Activated T-helper 9 cell treated with anti-CD3 and anti-CD28 coated beads, Interleukin-2, amount 50 U/mL, for 16 hours (primary cell): ENCODE measurements around the gene PLEKHG4B.

Experiments
- DNase-seq: peaks from one replicate; pipeline ENCODE4 v3.0.0-alpha.2; 2020; ENCODE audit warnings: low read depth

PLEKHG4B gene

DNA sequence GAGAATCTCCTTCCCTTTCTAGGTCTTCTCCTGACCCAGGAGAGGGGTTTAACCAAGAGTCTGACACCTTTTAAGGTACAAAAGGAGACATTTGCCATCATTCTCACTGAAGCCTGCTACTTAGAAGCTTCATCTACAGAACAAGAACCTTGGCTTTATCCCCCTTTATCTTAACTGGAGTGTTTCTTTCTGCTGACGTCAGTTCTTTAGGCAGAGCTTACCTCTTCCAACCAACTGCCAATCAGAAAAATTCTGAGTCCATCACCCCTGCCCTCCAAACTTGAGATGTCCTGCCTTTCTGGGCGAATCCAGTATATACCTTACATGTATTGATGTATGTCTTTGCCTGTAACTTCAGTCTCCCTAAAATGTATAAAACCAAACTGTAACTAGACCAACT lies 37.2 kb downstream of the PLEKHG4B start:
- no peak for DNase-seq

DNA sequence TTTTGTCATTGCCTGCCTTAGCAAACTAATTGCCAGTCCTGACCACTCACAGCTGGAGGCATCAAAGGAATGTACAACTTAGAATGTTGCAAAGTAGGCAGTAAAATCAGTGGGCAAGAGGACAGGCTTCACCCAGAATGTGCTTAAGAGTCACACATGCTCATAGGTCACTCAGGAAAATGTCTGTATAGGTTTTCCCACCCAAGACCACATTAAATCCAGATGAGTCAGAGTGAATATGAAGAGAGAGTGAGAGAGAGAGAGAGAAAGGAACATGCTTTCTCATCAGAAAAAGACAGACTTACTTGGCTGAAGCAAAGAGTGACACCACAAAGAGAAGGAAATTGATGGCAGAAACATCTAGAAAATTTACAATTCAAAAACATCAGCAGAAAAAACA lies 37.9 kb downstream of the PLEKHG4B start:
- DNase-seq = no peak

DNA sequence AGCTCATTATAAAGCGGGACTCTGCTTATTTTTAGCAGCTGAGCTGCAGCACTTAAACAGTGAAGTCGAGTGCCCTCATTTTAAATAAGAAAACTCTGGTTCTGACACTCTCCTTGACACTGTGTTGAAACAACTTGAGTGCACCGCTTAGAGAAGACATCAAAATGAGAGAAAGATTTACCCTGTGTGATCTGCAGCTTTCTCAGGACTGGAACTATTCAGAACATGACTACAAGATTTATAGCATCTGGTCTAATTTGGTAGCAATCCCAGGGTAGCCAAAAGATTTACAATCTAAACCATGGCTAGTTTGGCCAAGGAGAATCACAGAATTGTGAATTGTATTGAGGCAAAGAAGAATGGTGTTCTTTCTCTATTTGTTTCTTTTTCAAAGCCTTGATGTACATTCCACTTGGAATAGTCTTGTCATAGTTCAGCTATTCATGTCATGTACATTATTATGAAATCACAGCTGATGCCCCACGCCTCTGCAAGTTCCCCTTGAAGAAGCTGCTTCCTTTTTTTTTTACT lies 38.7 kb downstream of the PLEKHG4B start:
- no peak for DNase-seq

DNA sequence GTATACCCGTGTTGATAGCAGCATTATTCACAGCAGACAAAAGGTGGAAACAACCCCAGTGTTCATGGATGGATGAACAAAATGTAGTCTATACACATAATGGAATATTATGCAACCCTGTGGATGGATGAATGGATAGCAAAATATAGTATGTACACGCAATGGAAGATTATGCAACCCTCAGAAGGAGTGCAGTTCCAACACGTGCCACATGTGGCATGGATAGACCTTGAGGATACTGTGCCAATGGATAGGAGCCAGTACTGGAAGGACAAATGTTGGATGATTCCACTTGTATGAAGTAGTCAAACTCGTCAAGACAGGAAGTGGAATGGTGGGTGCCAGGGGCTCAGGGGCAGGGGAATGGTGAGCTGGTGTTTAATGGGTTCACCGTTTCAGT lies 44.9 kb downstream of the PLEKHG4B start:
- no peak for DNase-seq

DNA sequence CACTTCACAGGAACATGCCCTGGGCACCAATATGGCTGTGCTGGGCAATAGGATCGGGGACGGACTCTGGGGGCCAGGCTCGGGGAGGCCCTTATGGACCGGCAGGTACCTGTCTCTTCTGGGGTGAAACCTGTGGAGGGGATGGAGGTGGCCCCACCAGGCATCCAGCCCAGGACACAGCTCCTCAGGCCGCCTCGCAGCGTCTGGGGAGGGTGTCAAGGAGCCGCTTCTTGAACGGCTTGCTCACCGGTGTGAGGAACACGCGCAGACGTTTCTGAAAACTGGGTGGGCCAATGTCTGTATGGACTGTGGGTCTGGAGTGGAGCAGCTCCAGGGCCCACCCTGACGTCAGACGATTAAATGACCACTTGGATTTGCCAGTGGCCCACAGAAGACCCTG lies 45.8 kb downstream of the PLEKHG4B start:
- no peak for DNase-seq

DNA sequence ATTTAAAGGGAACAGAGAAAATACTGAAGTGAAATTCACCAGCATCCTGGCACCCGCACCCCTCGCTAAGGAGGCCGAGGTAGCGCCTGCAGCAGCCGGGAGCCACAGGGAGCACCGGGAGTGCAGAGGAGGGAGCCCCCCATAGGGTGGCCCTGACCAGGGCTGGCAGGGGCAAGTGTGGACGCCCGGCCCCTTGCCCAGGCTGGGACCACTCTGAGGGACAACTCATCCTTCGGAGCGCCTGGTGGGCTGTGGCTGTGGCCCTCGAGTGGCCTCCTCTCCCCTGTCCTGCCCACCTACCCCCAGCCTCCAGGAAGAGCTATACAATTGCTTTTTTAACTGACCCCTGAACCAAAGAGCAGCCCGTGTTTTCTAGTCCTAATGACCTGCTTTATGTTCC lies 47.0 kb downstream of the PLEKHG4B start:
- DNase-seq = no peak

DNA sequence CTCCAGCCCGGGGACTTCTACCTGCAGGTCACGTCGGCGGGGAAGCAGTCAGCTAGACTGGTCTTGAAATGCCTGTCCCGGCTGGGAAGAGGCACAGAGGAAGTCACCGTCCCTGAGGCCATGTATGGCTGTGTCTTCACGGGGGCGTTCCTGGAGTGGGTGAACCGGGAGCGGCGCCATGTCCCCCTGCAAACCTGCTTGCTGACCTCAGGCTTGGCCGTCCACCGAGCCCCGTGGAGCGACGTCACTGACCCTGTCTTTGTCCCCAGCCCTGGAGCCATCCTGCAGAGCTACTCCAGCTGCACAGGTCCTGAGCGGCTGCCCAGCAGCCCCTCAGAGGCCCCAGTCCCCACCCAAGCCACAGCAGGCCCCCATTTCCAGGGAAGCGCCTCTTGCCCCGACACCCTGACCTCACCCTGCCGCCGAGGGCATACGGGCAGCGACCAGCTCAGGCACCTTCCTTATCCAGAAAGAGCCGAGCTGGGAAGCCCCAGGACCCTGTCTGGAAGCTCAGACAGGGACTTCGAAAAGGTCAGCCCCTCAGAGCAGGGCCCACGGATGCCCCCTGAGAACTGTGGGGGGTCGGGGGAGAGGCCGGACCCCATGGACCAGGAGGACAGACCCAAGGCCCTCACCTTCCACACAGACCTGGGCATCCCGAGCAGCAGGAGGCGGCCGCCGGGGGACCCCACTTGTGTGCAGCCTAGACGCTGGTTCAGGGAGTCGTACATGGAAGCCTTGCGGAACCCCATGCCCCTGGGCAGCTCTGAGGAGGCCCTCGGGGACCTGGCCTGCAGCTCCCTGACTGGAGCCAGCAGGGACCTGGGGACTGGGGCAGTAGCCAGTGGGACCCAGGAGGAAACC lies 47.8 kb downstream of the PLEKHG4B start:
- DNase-seq = no peak

DNA sequence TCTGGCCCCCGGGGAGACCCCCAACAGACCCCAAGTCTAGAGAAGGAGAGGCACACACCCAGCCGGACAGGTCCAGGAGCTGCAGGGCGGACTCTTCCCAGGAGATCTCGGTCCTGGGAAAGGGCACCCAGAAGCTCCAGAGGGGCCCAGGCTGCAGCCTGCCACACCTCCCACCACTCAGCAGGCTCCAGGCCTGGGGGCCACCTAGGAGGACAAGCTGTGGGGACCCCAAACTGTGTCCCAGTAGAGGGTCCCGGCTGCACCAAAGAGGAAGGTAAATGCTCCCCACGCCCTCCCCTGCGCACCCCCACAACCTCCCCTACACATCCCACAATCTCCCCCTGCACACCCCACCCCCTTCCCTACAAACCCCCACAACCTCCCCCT lies 48.5 kb downstream of the PLEKHG4B start:
- no peak for DNase-seq

DNA sequence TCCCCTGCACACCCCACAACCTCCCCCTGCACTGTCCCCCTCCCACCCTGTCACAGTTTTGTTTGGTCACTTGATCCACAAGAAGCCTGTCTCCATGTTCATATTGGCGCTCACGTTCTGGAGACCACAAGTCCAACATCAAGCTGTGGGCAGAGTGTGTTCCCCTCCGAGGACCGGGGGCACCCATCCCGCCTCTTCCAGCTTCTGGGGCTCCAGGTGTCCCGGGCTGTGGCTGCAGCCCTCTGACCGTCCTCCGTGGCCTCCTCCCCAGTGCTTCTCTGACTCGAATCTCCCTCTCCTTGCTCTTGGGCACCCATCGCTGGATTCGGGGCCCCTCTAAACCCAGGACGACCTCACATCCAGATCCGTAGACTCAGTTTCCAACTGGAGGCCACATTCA lies 49.2 kb downstream of the PLEKHG4B start:
- no peak for DNase-seq

DNA sequence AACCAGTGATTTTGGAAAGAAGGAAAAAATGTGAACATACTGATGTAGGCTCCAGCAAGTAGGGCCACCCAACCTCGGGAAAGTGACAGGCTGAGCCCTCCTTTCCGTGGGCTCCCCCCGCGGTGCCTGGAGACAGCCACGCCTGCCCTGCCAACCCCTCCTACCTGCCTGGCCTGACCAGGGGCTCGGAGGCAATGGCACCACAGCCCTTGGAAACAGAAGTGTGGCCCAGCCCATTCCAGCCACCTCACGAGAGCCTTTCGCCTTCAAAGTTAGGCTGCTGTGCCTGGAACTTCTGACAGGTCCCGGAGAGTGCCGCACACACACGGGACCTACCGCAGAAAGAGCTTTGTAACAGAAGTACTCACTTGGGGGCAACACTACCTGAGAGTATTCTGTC lies 49.8 kb downstream of the PLEKHG4B start:
- no peak for DNase-seq

DNA sequence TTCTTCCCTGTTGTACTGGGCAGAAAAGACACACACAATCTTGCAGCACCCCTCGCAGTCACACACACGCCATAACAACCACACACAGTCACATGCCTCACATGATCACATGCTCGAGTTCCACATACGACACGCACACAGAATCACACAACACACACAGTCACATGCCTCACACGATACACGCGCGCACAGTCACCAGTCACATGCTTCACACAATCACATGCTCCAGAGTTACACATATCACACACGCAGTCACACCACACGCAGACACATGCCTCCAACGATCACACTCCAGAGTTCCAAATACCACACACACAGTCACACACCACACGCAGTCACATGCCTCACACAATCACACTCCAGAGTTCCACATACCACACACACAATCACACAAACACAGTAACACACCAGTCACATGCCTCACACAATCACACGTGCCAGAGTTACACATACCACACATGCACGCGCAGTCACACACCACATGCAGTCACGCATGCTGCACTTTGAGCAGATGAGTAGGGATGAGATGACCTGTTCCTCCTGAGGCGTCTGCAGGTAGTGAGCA lies 50.4 kb downstream of the PLEKHG4B start:
- no peak for DNase-seq

DNA sequence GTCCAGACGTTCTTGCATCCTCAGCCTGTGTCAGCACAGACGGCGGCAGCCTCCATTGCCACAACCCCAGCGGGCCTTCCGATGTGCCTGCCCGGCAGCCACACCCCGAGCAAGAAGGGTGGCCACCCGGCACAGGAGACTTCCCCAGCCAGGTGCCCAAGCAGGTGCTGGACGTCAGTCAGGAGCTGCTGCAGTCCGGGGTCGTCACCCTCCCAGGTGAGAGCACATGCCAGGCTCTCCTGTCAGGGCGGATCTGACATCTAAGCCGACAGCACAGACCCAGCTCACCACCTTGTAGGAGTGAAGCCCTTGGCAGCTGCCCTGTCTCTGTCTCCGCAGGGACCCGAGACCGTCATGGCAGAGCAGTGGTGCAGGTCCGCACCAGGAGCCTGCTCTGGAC lies 51.1 kb downstream of the PLEKHG4B start:
- no peak for DNase-seq

DNA sequence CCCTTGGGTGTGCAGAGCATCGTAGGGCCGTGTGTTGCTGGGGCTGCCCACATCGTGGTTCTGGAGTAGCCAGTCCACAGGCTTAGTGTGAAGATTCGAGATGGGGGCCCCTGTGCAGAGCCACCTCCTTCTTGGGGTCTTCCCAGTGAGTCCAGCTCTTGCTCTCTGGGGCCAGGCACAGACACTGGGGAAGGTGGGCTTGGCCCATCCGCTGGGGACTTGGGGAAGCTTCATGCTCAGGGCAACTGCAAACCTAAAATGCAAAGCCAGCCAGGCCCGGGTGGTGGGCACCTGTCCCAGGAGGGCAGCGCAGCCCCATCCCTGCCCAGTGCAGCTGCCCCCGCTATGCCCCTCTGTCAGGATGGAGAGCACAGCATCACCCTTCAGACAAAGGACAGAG lies 53.0 kb downstream of the PLEKHG4B start:
- no peak for DNase-seq

DNA sequence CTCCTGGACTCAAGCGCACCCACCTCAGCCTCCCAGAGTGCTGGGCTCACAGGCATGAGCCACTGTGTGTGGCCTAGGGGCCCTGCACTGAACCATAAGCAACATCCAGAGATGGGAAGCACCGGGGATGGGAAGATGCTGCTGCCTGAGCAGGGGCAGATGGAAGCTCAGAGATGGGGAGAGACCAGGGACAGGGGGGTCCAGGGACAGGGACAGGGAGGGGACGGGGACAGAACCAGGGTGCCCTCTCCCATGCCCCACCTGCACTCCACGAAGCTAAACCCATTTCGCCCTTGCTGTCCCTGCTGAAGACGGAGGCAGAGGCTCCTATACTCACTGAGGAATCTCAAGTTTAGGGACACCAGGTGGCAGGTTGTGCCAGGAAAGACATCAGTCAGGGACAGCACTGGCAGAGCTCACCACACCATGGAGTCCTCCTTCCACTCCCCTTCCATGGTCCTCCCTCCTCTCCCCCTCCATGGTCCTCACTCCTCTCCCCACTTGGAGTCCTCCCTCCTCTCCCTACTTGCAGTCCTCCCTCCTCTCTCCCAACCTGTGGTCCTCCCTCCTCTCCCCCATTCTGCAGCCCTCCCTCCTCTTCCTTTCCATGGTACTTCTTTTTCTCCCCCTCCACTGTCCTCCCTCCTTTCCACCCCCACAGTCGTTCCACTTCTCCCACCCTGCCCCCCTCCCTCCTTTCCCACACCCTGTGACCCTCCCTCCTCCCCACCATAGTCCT lies 53.8 kb downstream of the PLEKHG4B start:
- DNase-seq = no peak

DNA sequence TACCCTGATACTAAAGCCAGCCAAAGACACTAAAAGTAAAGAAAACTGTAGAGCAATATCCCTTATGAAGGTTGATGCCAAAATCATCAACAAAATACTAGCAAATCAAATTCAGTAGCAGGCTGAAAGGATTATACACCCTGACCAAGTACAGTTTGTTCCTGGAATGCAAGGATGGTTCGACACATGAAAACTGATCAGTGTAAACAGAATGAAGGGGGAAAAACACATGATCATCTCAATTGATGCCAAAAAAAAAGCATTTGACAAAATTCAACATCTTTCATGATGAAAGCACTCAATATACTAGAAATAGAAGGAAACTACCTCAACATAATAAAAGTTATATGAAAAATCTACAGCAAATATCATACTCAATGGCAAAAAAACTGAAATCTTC lies 55.8 kb downstream of the PLEKHG4B start:
- no peak for DNase-seq

DNA sequence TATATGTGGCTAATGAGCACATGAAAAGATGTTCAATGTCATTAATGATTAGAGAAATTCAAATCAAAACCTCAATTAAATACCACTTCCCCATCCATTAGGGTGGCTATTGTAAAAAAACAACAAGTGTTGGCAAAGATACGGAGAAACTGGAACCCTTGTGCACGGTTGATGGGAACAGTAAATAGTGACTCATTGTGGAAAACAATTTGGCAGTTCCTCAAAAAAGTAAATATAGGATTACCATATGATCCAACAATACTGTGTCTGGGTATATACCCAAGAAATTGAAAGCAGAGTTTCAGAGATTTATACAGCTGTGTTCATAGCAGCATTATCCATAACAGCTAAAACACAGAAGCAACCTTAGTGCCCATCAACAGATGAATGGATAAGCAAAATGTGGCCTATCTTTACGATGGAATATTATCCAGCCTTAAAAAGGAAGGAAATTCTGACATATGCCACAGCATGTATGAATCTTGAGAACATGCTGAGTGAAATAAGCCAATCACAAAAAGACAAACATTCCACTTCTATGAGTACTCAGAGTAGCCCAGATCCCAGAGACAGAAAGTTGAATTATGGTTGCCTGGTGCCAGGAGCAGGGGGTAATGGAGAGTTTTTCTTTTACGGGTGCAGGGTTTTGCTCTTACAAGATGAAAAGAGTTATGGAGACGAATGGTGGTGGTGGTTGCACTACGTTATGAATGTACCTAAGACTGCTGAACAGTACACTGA lies 57.9 kb downstream of the PLEKHG4B start:
- no peak for DNase-seq

DNA sequence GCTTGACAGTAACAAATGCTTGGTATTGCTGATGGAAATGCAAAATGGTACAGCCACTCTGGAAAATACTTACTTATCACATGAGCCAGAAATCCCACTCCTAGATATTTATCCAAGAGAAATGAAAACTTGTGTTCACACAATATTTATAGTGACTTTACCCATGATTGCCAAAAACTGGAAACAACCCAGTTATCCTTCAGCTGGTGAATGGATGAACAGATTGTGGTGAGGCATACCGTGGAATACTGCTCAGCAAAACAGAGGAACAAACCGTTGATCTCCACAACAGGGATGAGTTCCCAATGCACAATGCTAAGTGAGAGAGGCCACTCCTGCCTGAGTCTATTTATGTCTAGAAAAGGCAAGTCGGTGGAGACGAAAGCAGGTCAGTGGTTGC lies 58.8 kb downstream of the PLEKHG4B start:
- no peak for DNase-seq

DNA sequence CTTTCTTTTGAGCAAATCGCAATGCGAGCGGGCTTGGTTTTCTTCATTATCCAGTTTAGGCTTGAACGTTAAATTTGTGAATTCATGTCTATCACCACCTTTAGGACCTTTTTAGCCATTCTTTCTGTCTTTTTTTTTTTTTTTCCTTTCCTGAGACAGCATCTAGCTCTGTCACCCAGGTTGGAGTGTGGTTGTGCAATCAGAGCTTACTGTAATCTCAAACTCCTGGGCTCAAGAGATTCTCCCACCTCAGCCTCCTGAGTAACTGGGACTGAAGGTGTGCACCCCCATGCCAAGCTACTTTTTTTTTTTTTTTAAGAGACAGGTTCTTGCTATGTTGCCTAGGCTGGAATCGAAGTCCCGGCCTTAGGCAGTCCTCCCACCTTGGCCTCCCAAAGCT lies 60.1 kb downstream of the PLEKHG4B start:
- no peak for DNase-seq

DNA sequence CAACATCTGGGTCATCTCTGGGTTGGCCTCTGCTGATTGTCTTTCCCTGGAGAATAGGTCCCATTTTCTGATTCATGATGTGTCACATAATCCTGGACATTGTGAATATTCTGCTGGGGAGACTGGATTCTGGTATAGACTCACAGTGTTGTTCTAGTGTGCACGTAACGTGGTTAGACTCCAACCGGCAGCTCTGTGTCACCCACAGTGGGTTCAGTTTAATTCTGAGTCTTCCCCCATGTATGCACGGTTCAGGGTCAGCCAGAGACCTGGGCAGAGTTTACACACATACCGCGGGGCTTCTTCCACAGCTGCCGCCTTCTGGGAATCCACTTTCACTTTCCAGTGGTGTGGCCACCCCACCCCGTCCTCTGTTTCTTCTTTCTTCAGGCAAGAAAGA lies 61.3 kb downstream of the PLEKHG4B start:
- DNase-seq = no peak

DNA sequence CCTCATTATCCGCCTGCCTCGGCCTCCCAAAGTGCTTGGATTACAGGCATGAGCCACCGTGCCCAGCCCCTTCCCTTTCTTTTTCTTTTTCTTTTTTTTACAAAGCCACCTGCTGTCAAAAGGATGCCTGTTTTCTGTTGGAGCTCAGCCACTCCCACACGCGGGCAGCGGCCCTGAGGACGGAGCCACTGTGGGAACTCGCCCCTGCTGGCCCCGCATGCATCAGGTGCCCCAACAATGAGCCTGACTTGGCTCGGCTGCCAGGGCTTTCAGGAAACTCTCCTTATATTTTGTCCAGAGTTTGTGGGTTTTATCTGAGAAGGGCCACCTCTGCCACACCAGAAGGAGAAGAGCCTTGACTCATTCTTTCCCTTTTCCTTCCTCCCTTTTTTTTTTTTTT lies 62.3 kb downstream of the PLEKHG4B start:
- DNase-seq = no peak

DNA sequence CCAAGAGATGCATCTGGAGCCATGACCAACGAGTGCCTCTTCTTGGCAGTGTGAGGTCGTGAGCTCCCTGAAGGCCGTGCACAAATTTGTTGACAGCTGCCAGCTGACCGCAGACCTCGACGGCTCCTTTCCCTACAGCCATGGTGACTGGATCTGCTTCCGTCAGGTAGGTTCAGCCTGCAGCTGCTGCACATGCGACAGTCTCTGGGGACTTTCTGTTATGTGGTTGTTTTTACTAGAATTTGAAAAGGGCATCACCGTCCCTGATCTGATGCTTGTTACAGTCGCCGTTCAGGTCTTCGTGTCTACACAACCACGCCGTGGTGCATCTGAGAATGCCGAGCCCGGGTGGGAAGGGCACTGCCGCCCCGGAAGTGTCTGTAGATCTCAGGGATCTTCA lies 62.9 kb downstream of the PLEKHG4B start:
- no peak for DNase-seq

DNA sequence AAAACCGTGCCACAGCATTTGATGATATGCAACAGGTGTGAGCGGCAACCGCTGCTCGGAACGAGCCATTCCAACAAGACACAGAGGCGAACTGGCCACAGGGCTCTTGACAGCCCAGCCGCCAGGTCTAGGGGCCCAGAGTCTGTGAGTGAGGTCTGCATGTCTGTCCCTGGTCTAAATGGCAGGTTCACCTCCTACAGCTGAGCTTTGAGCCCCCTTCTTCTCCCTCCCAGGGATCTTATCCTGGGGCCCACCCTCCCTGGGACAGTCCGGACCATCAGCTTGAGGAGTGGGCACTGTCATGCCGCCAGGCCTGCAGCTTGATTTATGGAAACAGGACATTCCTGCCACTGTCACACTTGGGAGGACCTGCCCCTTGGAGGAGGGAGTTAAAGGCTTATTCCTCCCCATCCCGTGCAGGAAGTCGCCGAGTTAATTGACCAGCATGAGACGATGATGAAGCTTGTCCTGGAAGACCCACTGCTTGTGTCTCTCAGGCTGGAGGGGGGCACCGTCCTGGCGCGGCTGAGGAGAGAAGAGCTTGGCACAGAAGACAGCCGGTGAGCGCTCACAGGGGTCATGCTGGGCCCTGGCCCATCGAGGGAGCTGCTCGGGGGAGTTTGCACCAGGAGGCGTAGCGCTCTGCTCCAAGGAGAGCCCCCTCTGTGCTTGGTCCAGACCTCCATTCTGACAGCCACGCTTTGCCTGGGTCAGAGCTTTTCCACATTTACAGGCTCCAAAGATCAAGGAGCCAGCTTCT lies 63.9 kb downstream of the PLEKHG4B start:
- no peak for DNase-seq
